Measurements from ENCODE around the gene NEK7. TPM values are rescaled to one million over a fixed set of nuclear protein-coding genes. Genes with fewer than 3 reads are reported as not detected.

Gene NEK7
- total RNA-seq, 1 donor from 2014 or later: 318 TPM

DNA sequence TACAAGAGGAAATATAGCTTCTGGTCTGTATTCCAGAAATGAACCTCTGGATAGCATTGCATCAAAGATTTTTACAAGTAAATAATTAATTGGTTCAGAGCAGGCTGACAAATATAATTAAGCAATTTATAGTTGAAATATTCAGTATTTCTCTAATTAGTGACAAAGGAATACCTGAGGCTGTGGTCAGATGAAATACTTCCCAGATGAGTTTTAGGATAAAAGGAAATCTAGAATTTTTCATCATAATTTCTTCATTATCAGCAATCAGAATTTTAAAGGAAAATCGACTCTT lies 112.8 kb downstream of the NEK7 start:
- no peak for DNase-seq (ENCODE audit: low spot score)
- intact Hi-C loops (cut with DNase I): loop anchor here (5.0 kb wide), 1 partner anchor 112 kb away; the partner anchor contains the start of gene NEK7

GRCh38 chr1:198270273-198270828 lies 113.6 kb downstream of the NEK7 start:
- intact Hi-C loops (cut with DNase I): no loop called here

GRCh38 chr1:198271467-198271866 lies 114.7 kb downstream of the NEK7 start:
- intact Hi-C loops (cut with DNase I): no loop called here
- DNase-seq (ENCODE audit: low spot score): no peak

More at GRCh38 chr1:198270273-198270828, 113.6 kb downstream of the NEK7 start:
- no peak for DNase-seq (ENCODE audit: low spot score)

GRCh38 chr1:198272492-198272891 lies 115.7 kb downstream of the NEK7 start:
- intact Hi-C loops (cut with DNase I): no loop called here

DNA sequence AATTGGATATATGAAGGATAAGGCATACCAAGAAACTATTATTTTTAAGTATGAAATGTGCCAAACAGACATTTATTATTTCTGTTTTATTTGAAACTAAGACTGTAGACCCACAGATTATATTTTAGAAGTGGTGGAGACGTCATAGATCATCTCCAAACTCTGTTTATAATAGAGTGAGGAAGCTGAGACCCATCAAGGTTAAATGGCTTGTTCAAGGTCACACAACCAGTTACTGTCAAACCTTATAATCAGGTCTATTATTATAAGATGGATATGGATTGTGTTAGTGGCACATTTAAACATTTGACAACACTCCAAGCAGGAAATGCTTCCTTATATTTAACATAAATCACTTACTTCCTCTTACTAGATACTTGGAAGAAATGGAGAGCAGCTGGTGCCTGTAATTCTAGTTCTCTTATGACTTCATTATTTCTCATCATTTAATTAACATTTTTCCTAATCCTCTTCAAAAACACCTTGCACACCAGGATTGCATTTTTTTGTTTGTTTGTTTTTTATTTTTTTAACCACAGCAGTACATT lies 117.0 kb downstream of the NEK7 start:
- intact Hi-C loops (cut with DNase I): no loop called here
- DNase-seq (ENCODE audit: low spot score): no peak

More at GRCh38 chr1:198272492-198272891, 115.7 kb downstream of the NEK7 start:
- DNase-seq (ENCODE audit: low spot score): no peak

- intact Hi-C loops (cut with DNase I): no loop called here
- DNase-seq (ENCODE audit: low spot score): no peak
Observed at GRCh38 chr1:198275597-198275996, 118.8 kb downstream of the NEK7 start.

DNA sequence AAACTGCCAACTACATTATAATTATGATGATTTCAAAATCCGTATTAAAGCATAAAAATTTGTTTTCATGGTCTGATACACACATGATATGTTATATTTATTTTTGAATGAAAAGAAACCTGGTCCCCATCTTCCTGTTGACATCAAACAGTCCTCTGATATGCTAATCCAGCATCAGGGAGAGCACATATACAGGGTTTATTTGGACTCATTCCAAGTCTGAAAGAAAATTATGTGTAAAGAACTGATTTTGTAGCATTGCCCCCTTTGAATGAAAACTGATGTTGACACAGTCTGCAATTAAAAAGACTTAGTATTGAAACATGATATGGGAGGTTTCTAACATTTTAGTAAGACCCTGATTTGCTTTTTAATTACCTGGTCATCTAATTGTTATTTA lies 119.4 kb downstream of the NEK7 start:
- DNase-seq (ENCODE audit: low spot score): no peak
- intact Hi-C loops (cut with DNase I): no loop called here

- DNase-seq (ENCODE audit: low spot score): no peak
- intact Hi-C loops (cut with DNase I): no loop called here
Observed at GRCh38 chr1:198278943-198279342, 122.1 kb downstream of the NEK7 start.

DNA sequence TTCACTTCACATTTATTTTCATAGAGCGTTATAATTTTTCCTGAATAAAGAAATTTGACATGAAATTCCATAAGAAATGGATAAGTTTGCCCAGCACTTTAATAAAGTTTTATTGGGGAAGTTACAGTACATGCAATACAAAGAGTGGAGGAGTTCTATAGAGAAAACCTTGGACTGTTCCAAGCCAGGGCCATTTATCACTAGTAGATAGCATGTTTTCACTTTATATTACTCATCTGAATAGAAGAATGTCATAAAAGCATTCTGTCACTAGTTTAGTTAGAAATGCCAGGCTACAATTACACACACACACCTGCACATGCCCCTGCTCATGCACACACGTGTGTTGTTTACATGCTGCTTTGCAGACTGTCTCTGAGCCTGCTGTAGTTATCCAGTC lies 123.3 kb downstream of the NEK7 start:
- intact Hi-C loops (cut with DNase I): loop anchor here (10.0 kb wide), 1 partner anchor 195 kb away; no protein-coding TSS in a partner anchor

GRCh38 chr1:198281911-198282310 lies 125.1 kb downstream of the NEK7 start:
- no peak for DNase-seq (ENCODE audit: low spot score)
- intact Hi-C loops (cut with DNase I): loop anchor here (10.0 kb wide), 1 partner anchor 197 kb away; no protein-coding TSS in a partner anchor

More for the DNA sequence above, 123.3 kb downstream of the NEK7 start:
- no peak for DNase-seq (ENCODE audit: low spot score)

- intact Hi-C loops (cut with DNase I): loop anchor here (10.0 kb wide), 1 partner anchor 198 kb away; no protein-coding TSS in a partner anchor
- no peak for DNase-seq (ENCODE audit: low spot score)
Observed at GRCh38 chr1:198283222-198283621, 126.4 kb downstream of the NEK7 start.

DNA sequence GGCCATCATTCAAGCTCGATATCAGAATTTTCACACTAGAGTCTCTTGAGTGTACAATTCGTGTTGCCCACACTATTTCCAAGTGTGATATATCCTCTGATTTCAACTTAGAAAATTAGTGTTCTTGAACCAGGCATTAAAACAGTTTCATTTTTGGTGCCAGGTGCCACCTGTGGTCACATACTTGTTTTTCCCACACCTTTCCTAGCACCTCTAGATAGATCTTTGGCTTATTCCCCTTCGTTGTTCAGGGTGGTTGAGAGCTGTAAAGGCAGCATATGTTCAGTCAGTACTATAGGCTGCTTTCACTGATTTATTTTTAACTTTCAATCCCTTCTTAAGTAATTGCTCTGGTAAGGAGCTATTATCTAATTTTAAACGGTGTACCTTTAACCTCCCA lies 131.1 kb downstream of the NEK7 start:
- no peak for DNase-seq (ENCODE audit: low spot score)
- intact Hi-C loops (cut with DNase I): loop anchor here (10.0 kb wide), 1 partner anchor 203 kb away; no protein-coding TSS in a partner anchor

- no peak for DNase-seq (ENCODE audit: low spot score)
Observed at GRCh38 chr1:198290089-198290683, 133.4 kb downstream of the NEK7 start.

DNA sequence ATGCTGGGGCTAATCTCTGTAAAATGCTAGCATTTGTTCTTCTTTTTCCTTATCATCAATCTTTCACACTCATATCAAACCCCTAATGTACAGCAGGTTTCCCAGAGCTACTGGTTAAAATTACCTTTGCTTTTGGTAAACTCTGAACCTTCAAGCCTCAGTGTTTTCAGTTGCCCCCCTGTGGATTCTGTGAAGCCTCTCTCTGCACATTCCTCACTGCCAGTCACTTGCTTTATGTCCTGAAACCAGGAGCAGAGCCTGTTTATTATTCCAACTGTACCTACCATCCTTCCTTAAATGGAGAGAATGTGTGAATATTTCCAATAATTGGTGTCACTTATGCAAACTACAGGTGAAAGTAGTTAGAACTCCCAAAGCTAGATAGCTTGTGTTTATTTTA lies 134.2 kb downstream of the NEK7 start:
- intact Hi-C loops (cut with DNase I): no loop called here
- DNase-seq (ENCODE audit: low spot score): no peak

More at GRCh38 chr1:198290089-198290683, 133.4 kb downstream of the NEK7 start:
- intact Hi-C loops (cut with DNase I): no loop called here

DNA sequence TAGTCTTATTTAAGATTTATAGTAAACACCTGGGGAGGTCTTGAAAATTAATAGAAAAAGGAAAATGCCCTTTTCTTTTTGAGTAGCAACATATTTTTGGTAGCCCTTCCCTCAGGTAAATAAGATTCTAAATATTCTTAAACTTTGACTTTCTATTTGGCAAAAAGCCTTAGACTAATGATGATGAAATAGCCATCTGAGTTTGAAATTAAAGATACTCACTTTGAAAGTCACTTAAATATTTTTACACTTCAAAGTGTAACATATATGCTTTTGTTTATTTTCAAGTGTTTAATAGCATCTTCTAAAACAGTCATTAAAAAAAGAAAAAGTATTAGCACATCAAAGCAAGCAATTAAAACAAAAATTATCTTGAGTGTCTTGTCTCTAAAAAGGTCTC lies 135.1 kb downstream of the NEK7 start:
- intact Hi-C loops (cut with DNase I): no loop called here
- no peak for DNase-seq (ENCODE audit: low spot score)

- intact Hi-C loops (cut with DNase I): no loop called here
- no peak for DNase-seq (ENCODE audit: low spot score)
Observed at GRCh38 chr1:198295225-198295624, 138.4 kb downstream of the NEK7 start.

- no peak for DNase-seq (ENCODE audit: low spot score)
- intact Hi-C loops (cut with DNase I): no loop called here
Observed at GRCh38 chr1:198295971-198296370, 139.2 kb downstream of the NEK7 start.

DNA sequence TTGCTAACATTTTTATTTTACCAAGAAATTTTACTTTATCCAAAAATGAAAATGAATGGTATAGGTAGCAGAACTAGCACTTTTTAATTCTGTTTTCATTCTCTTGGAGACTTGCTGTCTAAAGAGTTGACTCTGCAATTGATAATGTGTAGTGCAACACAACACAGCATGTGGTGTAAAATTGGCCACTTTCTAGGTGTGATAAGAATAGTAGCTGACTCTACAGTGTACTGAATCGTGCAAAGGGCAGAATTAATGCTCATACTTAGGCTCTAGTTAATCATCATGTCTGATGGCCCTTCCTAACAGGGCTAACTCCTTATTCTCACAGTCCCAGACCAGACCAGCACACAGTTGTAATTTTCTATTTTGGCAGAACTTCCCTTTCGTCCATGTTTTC lies 140.5 kb downstream of the NEK7 start:
- intact Hi-C loops (cut with DNase I): no loop called here
- DNase-seq (ENCODE audit: low spot score): no peak

- DNase-seq (ENCODE audit: low spot score): no peak
- intact Hi-C loops (cut with DNase I): no loop called here
Observed at GRCh38 chr1:198298640-198299039, 141.8 kb downstream of the NEK7 start.

DNA sequence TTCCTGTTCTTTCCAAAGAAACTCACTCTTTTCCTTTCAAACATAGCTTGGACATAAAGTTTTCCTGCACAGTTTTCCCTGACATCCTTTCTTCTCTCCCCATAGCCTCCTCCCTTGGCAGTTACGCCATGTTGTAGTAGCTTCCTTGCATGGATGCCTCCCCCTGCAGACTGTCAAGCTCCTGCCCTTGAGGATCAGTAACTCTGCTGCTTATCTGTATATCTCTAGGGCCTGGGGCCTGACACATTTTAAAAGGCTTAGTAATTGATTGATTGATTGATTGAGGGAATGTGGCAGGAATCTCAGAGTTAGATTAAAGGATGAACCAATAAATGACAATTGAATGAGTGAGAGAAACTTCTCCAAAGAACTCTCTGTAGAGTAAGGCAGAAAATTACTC lies 143.7 kb downstream of the NEK7 start:
- DNase-seq (ENCODE audit: low spot score): no peak
- intact Hi-C loops (cut with DNase I): no loop called here

GRCh38 chr1:198304431-198304830 lies 147.6 kb downstream of the NEK7 start:
- DNase-seq (ENCODE audit: low spot score): no peak
- intact Hi-C loops (cut with DNase I): no loop called here
